SK-N-SH treated with all-trans-retinoic acid at 6 μM for 48 hours (cell line): ENCODE results near the gene SYCE1.

ENCODE experiments used
- ARNTL ChIP-seq: fragments of 450-650 bp; formaldehyde crosslinking; IDR thresholded peaks from 2 replicates; pipeline ENCODE4 v1.5.0; 2020; ENCODE audit warnings: low read depth, mild to moderate bottlenecking, moderate library complexity, borderline replicate concordance
- CSDC2 ChIP-seq: fragments of 250-450 bp; sonication (Bioruptor Pico); IDR thresholded peaks from 2 replicates; pipeline ENCODE4 v1.5.0; 2020; ENCODE audit warnings: mild to moderate bottlenecking, moderate library complexity
- PATZ1 ChIP-seq: fragments of 250-450 bp; sonication (Bioruptor Pico); IDR thresholded peaks from 2 replicates; pipeline ENCODE4 v1.8.0; 2020; ENCODE audit warnings: mild to moderate bottlenecking, moderate library complexity, borderline replicate concordance
- ZNF70 ChIP-seq: fragments of 450-650 bp; formaldehyde crosslinking; IDR thresholded peaks from 2 replicates; pipeline ENCODE4 v1.5.0; 2020; ENCODE audit warnings: mild to moderate bottlenecking, moderate library complexity

- TF ChIP-seq CSDC2 (CRISPR knock-in tag) (no peak), ARNTL (no peak), ZNF70 (CRISPR knock-in tag) (no peak), PATZ1 (no peak)
Measured at GRCh38 chr10:133608855-133609254, 43.5 kb upstream of the SYCE1 start.
